PC-9 (cell line): ENCODE results near the gene TIGD2. TPM values are rescaled to one million over a fixed set of nuclear protein-coding genes. Genes with fewer than 3 reads are reported as not detected.

Source experiments
- BruUV-seq: library from RNA; stranded (reverse); fragments of 400-500 nt; replicated peaks from 2 replicates; lab custom pipeline; 2021; lab: Mats Ljungman, UMichigan
- CTCF ChIA-PET: fragments of 300-600 bp; sonication (Branson Sonifier 250); formaldehyde crosslinking; loops from one replicate; lab custom pipeline; 2022; ENCODE audit warnings: antibody characterized with exemption; lab: Charles Lee
- POLR2A ChIA-PET: fragments of 300-600 bp; sonication (Branson Sonifier 250); formaldehyde crosslinking; loops from one replicate; lab custom pipeline; 2022; ENCODE audit warnings: antibody characterized with exemption; ENCODE audit not compliant: unreplicated experiment; lab: Charles Lee
- DNase-seq, 2 experiments: peaks; one replicate each; pipeline versions ENCODE4 v3.0.0 to v3.0.0-alpha.2; 2015 to 2022; ENCODE audit warnings: mixed read lengths in 1 of 2
- H2AFZ ChIP-seq: fragments of 200-600 bp; sonication (generic); 2 replicates; pipeline ENCODE4 v1.8.1; 2017; ENCODE audit warnings: antibody characterized with exemption
- H3F3A ChIP-seq: fragments of 200-600 bp; sonication (generic); 2 replicates; pipeline ENCODE4 v1.8.1; 2017; ENCODE audit warnings: antibody characterized with exemption, mild to moderate bottlenecking, low read depth; ENCODE audit not compliant: insufficient read depth
- H3K27ac ChIP-seq: fragments of 200-600 bp; sonication (generic); 2 replicates; pipeline ENCODE4 v1.6.1; 2016; ENCODE audit warnings: mixed run types
- H3K27me3 ChIP-seq: fragments of 200-600 bp; sonication (generic); 2 replicates; pipeline ENCODE4 v1.6.1; 2016; ENCODE audit warnings: low read depth, mixed run types; ENCODE audit not compliant: insufficient read depth
- H3K36me3 ChIP-seq: fragments of 200-600 bp; sonication (generic); 2 replicates; pipeline ENCODE4 v1.6.1; 2016; ENCODE audit warnings: low read depth, mixed run types
- H3K4me1 ChIP-seq: fragments of 200-600 bp; sonication (generic); replicated peaks from 2 replicates; pipeline ENCODE4 v1.6.1; 2016; ENCODE audit warnings: mixed run types; ENCODE audit not compliant: insufficient read depth
- H3K4me2 ChIP-seq: fragments of 200-600 bp; sonication (generic); 2 replicates; pipeline ENCODE4 v1.6.1; 2017; ENCODE audit warnings: mixed run types
- H3K4me3 ChIP-seq: fragments of 200-600 bp; sonication (generic); 2 replicates; pipeline ENCODE4 v1.6.1; 2016; ENCODE audit warnings: mixed run types
- H3K79me2 ChIP-seq: fragments of 200-600 bp; sonication (generic); 2 replicates; pipeline ENCODE4 v1.6.1; 2017; ENCODE audit warnings: low read depth, mixed run types
- H3K9me2 ChIP-seq: fragments of 200-600 bp; sonication (generic); 2 replicates; pipeline ENCODE4 v1.8.1; 2017; ENCODE audit warnings: mild to moderate bottlenecking; ENCODE audit not compliant: insufficient read depth
- H3K9me3 ChIP-seq: fragments of 200-600 bp; sonication (generic); 2 replicates; pipeline ENCODE4 v1.8.1; 2016; ENCODE audit warnings: low read depth; ENCODE audit not compliant: insufficient read depth
- H4K20me1 ChIP-seq: fragments of 200-600 bp; sonication (generic); 2 replicates; pipeline ENCODE4 v1.8.1; 2017; ENCODE audit not compliant: insufficient read depth
- CTCF ChIP-seq: fragments of 200-600 bp; sonication (generic); conservative IDR thresholded peaks from 2 replicates; pipeline ENCODE4 v1.6.1; 2017; ENCODE audit warnings: mixed run types, antibody characterized with exemption, mild to moderate bottlenecking, moderate library complexity
- EZH2 ChIP-seq: fragments of 200-600 bp; sonication (generic); IDR thresholded peaks from 2 replicates; pipeline ENCODE4 v1.8.0; 2017; ENCODE audit warnings: antibody characterized with exemption, low read depth
- intact Hi-C: fragments of 100-400 bp; cut with micrococcal nuclease; formaldehyde crosslinking; loops from one replicate; pipeline ENCODE4 v1.10.0; 2022; ENCODE audit not compliant: unreplicated experiment
- total RNA-seq: library from RNA; stranded (reverse); gene quantifications from 2 replicates; pipeline ENCODE4 v1.2.3, GENCODE V29; 2021

The TIGD2 gene
- total RNA-seq, 1 experiment from 2014 or later, result 10.9 TPM

GRCh38 chr4:89123451-89123851 lies 12.1 kb downstream of the TIGD2 start:
- H3K4me1 ChIP-seq, result peaks cover 30% of the 10 kb centered on the region
- intact Hi-C loops, result loop anchor here (1.0 to 2.0 kb wide), 2 partner anchors 11 to 155 kb away; no protein-coding TSS in a partner anchor
- TF ChIP-seq EZH2 (no peak), CTCF (no peak)
- H3K79me2 ChIP-seq, result no peaks in the 10 kb centered on the region
- peak; percentile 27 to 90 for DNase-seq
- no peaks in the 10 kb centered on the region for H3K27me3 ChIP-seq
- H4K20me1 ChIP-seq, result no peaks in the 10 kb centered on the region
- BruUV-seq, result no TSS peak
- H3K27ac ChIP-seq, result peak overlapping the region; percentile 71
- no peak overlapping the region for H2AFZ ChIP-seq
- peak overlapping the region; percentile 44; the same call in 1 of the 2 replicates for H3K4me2 ChIP-seq
- ChIA-PET CTCF (interaction anchor here (0.6 kb wide), 1 partner anchor 277 kb away, joined by 4 read pairs; no protein-coding TSS in a partner anchor), POLR2A (interaction anchor here (0.6 to 0.7 kb wide), 2 partner anchors 12 to 43 kb away, joined by 3 to 5 read pairs; no protein-coding TSS in a partner anchor)
- H3F3A ChIP-seq, result no peaks in the 10 kb centered on the region
- H3K4me3 ChIP-seq, result no peak overlapping the region
- no peaks in the 10 kb centered on the region for H3K36me3 ChIP-seq
- H3K9me3 ChIP-seq, result no peaks in the 10 kb centered on the region
- no peaks in the 10 kb centered on the region for H3K9me2 ChIP-seq

- H3K79me2 ChIP-seq, result no peaks in the 10 kb centered on the region
- no peak for DNase-seq
- H3K4me1 ChIP-seq, result peaks cover 30% of the 10 kb centered on the region
- H3K27ac ChIP-seq, result no peak overlapping the region
- CTCF ChIA-PET, result no interaction called here
- no peak overlapping the region for H2AFZ ChIP-seq
- H3K36me3 ChIP-seq, result no peaks in the 10 kb centered on the region
- H4K20me1 ChIP-seq, result no peaks in the 10 kb centered on the region
- no peak overlapping the region for H3K4me3 ChIP-seq
- no peak overlapping the region for H3K4me2 ChIP-seq
- no peaks in the 10 kb centered on the region for H3K27me3 ChIP-seq
- intact Hi-C loops, result no loop called here
- H3K9me3 ChIP-seq, result no peaks in the 10 kb centered on the region
- TF ChIP-seq EZH2 (no peak), CTCF (no peak)
- POLR2A ChIA-PET, result no interaction called here
- BruUV-seq, result no TSS peak
- H3F3A ChIP-seq, result no peaks in the 10 kb centered on the region
- no peaks in the 10 kb centered on the region for H3K9me2 ChIP-seq
Measured at GRCh38 chr4:89125901-89126782, 14.8 kb downstream of the TIGD2 start.

GRCh38 chr4:89129080-89129640 lies 17.8 kb downstream of the TIGD2 start:
- Histone ChIP-seq H3F3A (no peaks in the 10 kb centered on the region), H3K4me3 (no peak overlapping the region), H3K4me1 (peaks cover 4% of the 10 kb centered on the region; the same call in 1 of the 2 replicates), H3K9me3 (no peaks in the 10 kb centered on the region), H2AFZ (no peak overlapping the region), H3K27me3 (no peaks in the 10 kb centered on the region), H3K4me2 (no peak overlapping the region), H3K36me3 (no peaks in the 10 kb centered on the region), H3K27ac (no peak overlapping the region), H3K9me2 (no peaks in the 10 kb centered on the region), H3K79me2 (no peaks in the 10 kb centered on the region), H4K20me1 (no peaks in the 10 kb centered on the region)
- no TSS peak for BruUV-seq
- no peak for DNase-seq
- TF ChIP-seq EZH2, result no peak
- no peak for TF ChIP-seq CTCF
- intact Hi-C loops, result no loop called here
- ChIA-PET POLR2A (no interaction called here), CTCF (interaction anchor here (0.5 kb wide), 1 partner anchor 292 kb away, joined by 12 read pairs; no protein-coding TSS in a partner anchor)
